HepG2 (cell line): ENCODE results near the gene CSNK1D. TPM values are rescaled to one million over a fixed set of nuclear protein-coding genes. Genes with fewer than 3 reads are reported as not detected.

ENCODE experiments used
- AGO2 ChIP-seq: fragments of 200-400 bp; formaldehyde crosslinking; optimal IDR thresholded peaks from 2 replicates; pipeline ENCODE3; 2017; ENCODE audit warnings: mild to moderate bottlenecking, low read depth, low read length, moderate library complexity
- ATF7-NPFF ChIP-seq: sonication (generic); formaldehyde crosslinking; IDR thresholded peaks from 2 replicates; pipeline ENCODE4 v1.8.1; 2023; ENCODE audit warnings: mild to moderate bottlenecking, low read depth, missing genetic modification reagents, moderate library complexity
- CBX1 ChIP-seq: IDR thresholded peaks from one replicate; pipeline ENCODE4 v1.6.1; 2016; ENCODE audit warnings: antibody characterized with exemption, low read depth
- DNMT3B ChIP-seq: conservative IDR thresholded peaks from 2 replicates; pipeline ENCODE4 v1.6.1; 2016; ENCODE audit warnings: missing biosample characterization, control low read depth
- EHMT2 ChIP-seq: fragments of 200-600 bp; sonication (generic); IDR thresholded peaks from 2 replicates; pipeline ENCODE4 v1.7.0; 2017; ENCODE audit warnings: antibody characterized with exemption, low read depth, low read length, borderline replicate concordance
- KAT8 ChIP-seq: IDR thresholded peaks from 2 replicates; pipeline ENCODE4 v1.6.1; 2016; ENCODE audit warnings: missing genetic modification reagents, missing compliant biosample characterization
- NR2F1 ChIP-seq, 2 experiments: fragments of 450-650 bp in 1 of 2; formaldehyde crosslinking in 1 of 2; IDR thresholded peaks; 2 replicates each; pipeline versions ENCODE4 v1.5.0 to v1.6.1; 2016 to 2020; ENCODE audit warnings: mild to moderate bottlenecking in 1 of 2, missing compliant biosample characterization in 1 of 2, missing genetic modification reagents in 1 of 2, moderate library complexity in 1 of 2
- PCBP1 ChIP-seq: fragments of 200-400 bp; formaldehyde crosslinking; IDR thresholded peaks from 2 replicates; pipeline ENCODE4 v1.6.1; 2017; ENCODE audit warnings: mild to moderate bottlenecking, low read depth, low read length, borderline replicate concordance
- RAD21 ChIP-seq: fragments of 450-650 bp; formaldehyde crosslinking; IDR thresholded peaks from 2 replicates; pipeline ENCODE4 v1.5.0; 2020; ENCODE audit warnings: mild to moderate bottlenecking
- SIN3A ChIP-seq: IDR thresholded peaks from 2 replicates; pipeline ENCODE4 v1.6.1; 2011; ENCODE audit warnings: low read depth, mild to moderate bottlenecking, control low read depth, low read length, borderline replicate concordance
- TCF7 ChIP-seq: sonication (generic); IDR thresholded peaks from 2 replicates; pipeline ENCODE4 v1.6.1; 2016; ENCODE audit warnings: antibody characterized with exemption, low read depth
- TMF1 ChIP-seq: sonication (generic); formaldehyde crosslinking; IDR thresholded peaks from 2 replicates; pipeline ENCODE4 v1.8.1; 2022; ENCODE audit warnings: low read depth, missing genetic modification reagents
- TOPORS ChIP-seq: sonication (generic); formaldehyde crosslinking; IDR thresholded peaks from 2 replicates; pipeline ENCODE4 v1.8.0; 2023; ENCODE audit warnings: mild to moderate bottlenecking, missing genetic modification reagents
- ZMYM2 ChIP-seq: sonication (generic); formaldehyde crosslinking; IDR thresholded peaks from 2 replicates; pipeline ENCODE4 v1.8.0; 2022; ENCODE audit warnings: mild to moderate bottlenecking, missing genetic modification reagents
- ZNF557 ChIP-seq: sonication (generic); formaldehyde crosslinking; IDR thresholded peaks from 2 replicates; pipeline ENCODE4 v1.4.0; 2020; ENCODE audit warnings: missing genetic modification reagents
- ZNF567 ChIP-seq: sonication (generic); formaldehyde crosslinking; IDR thresholded peaks from 2 replicates; pipeline ENCODE4 v1.8.1; 2023; ENCODE audit warnings: mild to moderate bottlenecking, missing genetic modification reagents, borderline replicate concordance
- ZNF605 ChIP-seq: sonication (generic); formaldehyde crosslinking; IDR thresholded peaks from 2 replicates; pipeline ENCODE4 v1.8.0; 2022; ENCODE audit warnings: mild to moderate bottlenecking, missing genetic modification reagents
- ZNF746 ChIP-seq: sonication (generic); formaldehyde crosslinking; IDR thresholded peaks from 2 replicates; pipeline ENCODE4 v1.8.0; 2022; ENCODE audit warnings: mild to moderate bottlenecking, missing genetic modification reagents
- polyA plus RNA-seq, 8 experiments: library from polyadenylated mRNA; depleted of rRNA in 3 of 8; stranded (reverse) in 7 of 8; unstranded in 1 of 8; fragments of >200 nt; fragmentation: Illumina TruSeq in 4 of 8; extraction: Trizol in 4 of 8; gene quantifications; 2 replicates each; pipeline versions ENCODE4 v1.2.1 to v1.2.3, GENCODE V29; 2011 to 2016; ENCODE audit warnings: low read depth in 4 of 8, missing spikeins in 1 of 8, mixed read lengths in 1 of 8; ENCODE audit not compliant: insufficient read depth in 1 of 8
- total RNA-seq, 5 experiments: library from RNA; depleted of rRNA; stranded (reverse); fragments of >200 nt; fragmentation: Illumina TruSeq; extraction: Trizol; gene quantifications; 2 replicates each; pipeline ENCODE4 v1.2.3, GENCODE V29; 2016; ENCODE audit warnings: low read depth in 1 of 5
- TF ChIP-seq, protein P1 (sequence below): sonication (generic); formaldehyde crosslinking; IDR thresholded peaks from 2 replicates; pipeline ENCODE4 v1.4.0; 2020; ENCODE audit warnings: missing genetic modification reagents, borderline replicate concordance
- TF ChIP-seq, protein P2 (sequence below): sonication (generic); formaldehyde crosslinking; IDR thresholded peaks from 2 replicates; pipeline ENCODE4 v1.4.0; 2020; ENCODE audit warnings: missing genetic modification reagents
- TF ChIP-seq, protein P3 (sequence below): sonication (generic); formaldehyde crosslinking; IDR thresholded peaks from 2 replicates; pipeline ENCODE4 v1.5.0; 2020; ENCODE audit warnings: mild to moderate bottlenecking, missing genetic modification reagents

CSNK1D gene
- total and polyA plus RNA-seq, 2 of the 13 experiments (the other 11 are each of a cell fraction or from before 2014, with no cell fraction given), result 31.5 to 128 TPM

DNA sequence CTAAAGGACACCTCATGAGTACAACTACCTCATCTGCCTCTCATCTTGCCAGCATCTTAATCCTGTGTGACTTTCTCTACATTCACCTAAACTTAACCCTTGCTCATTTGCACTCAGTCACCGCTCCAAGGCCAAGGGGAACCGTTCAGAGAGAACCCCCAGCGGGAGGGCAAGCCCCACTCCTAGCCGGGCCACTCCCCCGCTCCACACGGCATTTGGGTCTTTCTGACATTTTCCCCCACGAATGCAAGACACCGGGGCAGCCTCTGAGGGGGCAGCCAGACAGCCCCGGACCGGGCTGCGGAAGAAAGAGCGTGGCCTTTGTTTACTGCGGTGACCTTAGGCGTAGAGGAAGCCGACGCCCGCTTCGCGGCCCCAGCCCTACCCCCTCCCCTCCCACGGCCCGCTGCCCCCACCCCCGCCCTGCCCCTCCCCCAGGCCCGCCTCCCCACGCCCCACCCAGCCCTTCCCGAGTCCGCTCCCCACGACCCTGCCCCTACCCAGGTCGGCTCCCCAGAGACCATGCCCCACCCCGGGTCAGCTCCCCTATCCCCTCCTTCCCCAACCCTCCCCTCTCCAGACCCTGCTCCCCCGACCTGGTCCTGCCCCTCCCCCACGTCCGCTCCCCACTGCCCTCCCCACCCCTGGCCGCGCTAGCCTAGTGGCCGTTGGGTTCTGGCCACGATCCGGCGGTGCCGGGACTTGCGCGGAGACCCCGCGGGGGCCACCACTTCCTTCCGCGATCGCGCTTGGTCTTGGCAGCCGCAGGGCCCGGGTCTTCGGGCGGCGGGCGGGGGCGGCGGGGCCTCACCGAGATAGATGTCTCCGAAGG lies 789 bp downstream of the CSNK1D start (continued):
- TF ChIP-seq, protein P1, sequence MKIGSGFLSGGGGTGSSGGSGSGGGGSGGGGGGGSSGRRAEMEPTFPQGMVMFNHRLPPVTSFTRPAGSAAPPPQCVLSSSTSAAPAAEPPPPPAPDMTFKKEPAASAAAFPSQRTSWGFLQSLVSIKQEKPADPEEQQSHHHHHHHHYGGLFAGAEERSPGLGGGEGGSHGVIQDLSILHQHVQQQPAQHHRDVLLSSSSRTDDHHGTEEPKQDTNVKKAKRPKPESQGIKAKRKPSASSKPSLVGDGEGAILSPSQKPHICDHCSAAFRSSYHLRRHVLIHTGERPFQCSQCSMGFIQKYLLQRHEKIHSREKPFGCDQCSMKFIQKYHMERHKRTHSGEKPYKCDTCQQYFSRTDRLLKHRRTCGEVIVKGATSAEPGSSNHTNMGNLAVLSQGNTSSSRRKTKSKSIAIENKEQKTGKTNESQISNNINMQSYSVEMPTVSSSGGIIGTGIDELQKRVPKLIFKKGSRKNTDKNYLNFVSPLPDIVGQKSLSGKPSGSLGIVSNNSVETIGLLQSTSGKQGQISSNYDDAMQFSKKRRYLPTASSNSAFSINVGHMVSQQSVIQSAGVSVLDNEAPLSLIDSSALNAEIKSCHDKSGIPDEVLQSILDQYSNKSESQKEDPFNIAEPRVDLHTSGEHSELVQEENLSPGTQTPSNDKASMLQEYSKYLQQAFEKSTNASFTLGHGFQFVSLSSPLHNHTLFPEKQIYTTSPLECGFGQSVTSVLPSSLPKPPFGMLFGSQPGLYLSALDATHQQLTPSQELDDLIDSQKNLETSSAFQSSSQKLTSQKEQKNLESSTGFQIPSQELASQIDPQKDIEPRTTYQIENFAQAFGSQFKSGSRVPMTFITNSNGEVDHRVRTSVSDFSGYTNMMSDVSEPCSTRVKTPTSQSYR (CRISPR knock-in tag), result 0 out of 2 replicates have a peak, but pooled peaks have one; percentile 8
- TF ChIP-seq KAT8 (no peak), RAD21 (CRISPR knock-in tag) (0 out of 2 replicates have a peak, but pooled peaks have one; percentile 27), ZNF557 (CRISPR knock-in tag) (0 out of 2 replicates have a peak, but pooled peaks have one; percentile 34), AGO2 (peak; percentile 84), CBX1 (no peak), ZNF746 (CRISPR knock-in tag) (peak; percentile 76; the same call in 1 of the 2 replicates), SIN3A (peak; percentile 72; the same call in 1 of the 2 replicates), TCF7 (no peak), PCBP1 (peak; percentile 96), ZMYM2 (CRISPR knock-in tag) (no peak), DNMT3B (CRISPR knock-in tag) (no peak), ZNF605 (CRISPR knock-in tag) (0 out of 2 replicates have a peak, but pooled peaks have one; percentile 22), ATF7-NPFF (CRISPR knock-in tag) (no peak), TMF1 (CRISPR knock-in tag) (0 out of 2 replicates have a peak, but pooled peaks have one; percentile 36), NR2F1 (CRISPR knock-in tag; IDR thresholded peaks at IDR 0.05) (peak; percentile 54 to 61; a peak in 2 of 4 replicates), ZNF567 (CRISPR knock-in tag) (no peak), TOPORS (CRISPR knock-in tag) (peak; percentile 33; the same call in 1 of the 2 replicates), EHMT2 (no peak)
- TF ChIP-seq, protein P2, sequence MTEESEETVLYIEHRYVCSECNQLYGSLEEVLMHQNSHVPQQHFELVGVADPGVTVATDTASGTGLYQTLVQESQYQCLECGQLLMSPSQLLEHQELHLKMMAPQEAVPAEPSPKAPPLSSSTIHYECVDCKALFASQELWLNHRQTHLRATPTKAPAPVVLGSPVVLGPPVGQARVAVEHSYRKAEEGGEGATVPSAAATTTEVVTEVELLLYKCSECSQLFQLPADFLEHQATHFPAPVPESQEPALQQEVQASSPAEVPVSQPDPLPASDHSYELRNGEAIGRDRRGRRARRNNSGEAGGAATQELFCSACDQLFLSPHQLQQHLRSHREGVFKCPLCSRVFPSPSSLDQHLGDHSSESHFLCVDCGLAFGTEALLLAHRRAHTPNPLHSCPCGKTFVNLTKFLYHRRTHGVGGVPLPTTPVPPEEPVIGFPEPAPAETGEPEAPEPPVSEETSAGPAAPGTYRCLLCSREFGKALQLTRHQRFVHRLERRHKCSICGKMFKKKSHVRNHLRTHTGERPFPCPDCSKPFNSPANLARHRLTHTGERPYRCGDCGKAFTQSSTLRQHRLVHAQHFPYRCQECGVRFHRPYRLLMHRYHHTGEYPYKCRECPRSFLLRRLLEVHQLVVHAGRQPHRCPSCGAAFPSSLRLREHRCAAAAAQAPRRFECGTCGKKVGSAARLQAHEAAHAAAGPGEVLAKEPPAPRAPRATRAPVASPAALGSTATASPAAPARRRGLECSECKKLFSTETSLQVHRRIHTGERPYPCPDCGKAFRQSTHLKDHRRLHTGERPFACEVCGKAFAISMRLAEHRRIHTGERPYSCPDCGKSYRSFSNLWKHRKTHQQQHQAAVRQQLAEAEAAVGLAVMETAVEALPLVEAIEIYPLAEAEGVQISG (CRISPR knock-in tag), result peak; percentile 23; the same call in 1 of the 2 replicates
- TF ChIP-seq, protein P3, sequence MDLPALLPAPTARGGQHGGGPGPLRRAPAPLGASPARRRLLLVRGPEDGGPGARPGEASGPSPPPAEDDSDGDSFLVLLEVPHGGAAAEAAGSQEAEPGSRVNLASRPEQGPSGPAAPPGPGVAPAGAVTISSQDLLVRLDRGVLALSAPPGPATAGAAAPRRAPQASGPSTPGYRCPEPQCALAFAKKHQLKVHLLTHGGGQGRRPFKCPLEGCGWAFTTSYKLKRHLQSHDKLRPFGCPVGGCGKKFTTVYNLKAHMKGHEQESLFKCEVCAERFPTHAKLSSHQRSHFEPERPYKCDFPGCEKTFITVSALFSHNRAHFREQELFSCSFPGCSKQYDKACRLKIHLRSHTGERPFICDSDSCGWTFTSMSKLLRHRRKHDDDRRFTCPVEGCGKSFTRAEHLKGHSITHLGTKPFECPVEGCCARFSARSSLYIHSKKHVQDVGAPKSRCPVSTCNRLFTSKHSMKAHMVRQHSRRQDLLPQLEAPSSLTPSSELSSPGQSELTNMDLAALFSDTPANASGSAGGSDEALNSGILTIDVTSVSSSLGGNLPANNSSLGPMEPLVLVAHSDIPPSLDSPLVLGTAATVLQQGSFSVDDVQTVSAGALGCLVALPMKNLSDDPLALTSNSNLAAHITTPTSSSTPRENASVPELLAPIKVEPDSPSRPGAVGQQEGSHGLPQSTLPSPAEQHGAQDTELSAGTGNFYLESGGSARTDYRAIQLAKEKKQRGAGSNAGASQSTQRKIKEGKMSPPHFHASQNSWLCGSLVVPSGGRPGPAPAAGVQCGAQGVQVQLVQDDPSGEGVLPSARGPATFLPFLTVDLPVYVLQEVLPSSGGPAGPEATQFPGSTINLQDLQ (CRISPR knock-in tag), result no peak
